Osteoblast (primary cell): ENCODE data around the gene GNB3. TPM values are rescaled to one million over a fixed set of nuclear protein-coding genes. Genes with fewer than 3 reads are reported as not detected.
A peak's percentile ranks its signal among the peaks of the same experiment; 100 is the strongest.

Experiments
- DNase-seq: peaks from one replicate; pipeline ENCODE4 v3.0.0; 2011; ENCODE audit warnings: low spot score, mixed read lengths; ENCODE audit not compliant: insufficient read length; ENCODE audit errors: missing footprints
- H2AFZ ChIP-seq: 2 replicates; pipeline ENCODE4 v1.6.0; 2011; ENCODE audit warnings: mild to moderate bottlenecking, low read length
- H3K27ac ChIP-seq: 2 replicates; pipeline ENCODE4 v1.5.1; 2011; ENCODE audit warnings: mild to moderate bottlenecking, low read depth, low read length, moderate library complexity
- H3K27me3 ChIP-seq: 2 replicates; pipeline ENCODE4 v1.6.0; 2012; ENCODE audit warnings: mild to moderate bottlenecking, control low read depth, inconsistent platforms, low read length, moderate library complexity; ENCODE audit not compliant: insufficient read depth
- H3K36me3 ChIP-seq: 2 replicates; pipeline ENCODE4 v1.5.1; 2011; ENCODE audit warnings: mild to moderate bottlenecking, low read length, control low read depth, moderate library complexity; ENCODE audit not compliant: insufficient read depth
- H3K4me1 ChIP-seq: 2 replicates; pipeline ENCODE4 v1.5.1; 2011; ENCODE audit warnings: mild to moderate bottlenecking, low read length, control low read depth, moderate library complexity; ENCODE audit not compliant: insufficient read depth
- H3K4me2 ChIP-seq: 2 replicates; pipeline ENCODE4 v1.6.0; 2011; ENCODE audit warnings: mild to moderate bottlenecking, low read length; ENCODE audit not compliant: insufficient read depth
- H3K4me3 ChIP-seq: fragments of 200-600 bp; sonication (generic); 3 replicates; pipeline ENCODE4 v1.5.1; 2012; ENCODE audit warnings: mild to moderate bottlenecking, low read length, inconsistent platforms; ENCODE audit not compliant: insufficient read depth
- H3K79me2 ChIP-seq: 2 replicates; pipeline ENCODE4 v1.6.0; 2012; ENCODE audit warnings: mild to moderate bottlenecking, low read length, control low read depth, inconsistent platforms; ENCODE audit not compliant: insufficient read depth
- H3K9me3 ChIP-seq: 2 replicates; pipeline ENCODE4 v1.5.1; 2011; ENCODE audit warnings: low read depth, low read length, control low read depth
- H4K20me1 ChIP-seq: 2 replicates; pipeline ENCODE4 v1.6.0; 2012; ENCODE audit warnings: mild to moderate bottlenecking, low read length, control low read depth; ENCODE audit not compliant: insufficient read depth
- total RNA-seq: library from RNA; depleted of rRNA; stranded (reverse); fragments of >200 nt; gene quantifications from 2 replicates; pipeline ENCODE4 v1.2.3, GENCODE V29; 2012
- TF ChIP-seq, protein P1 (sequence below): IDR thresholded peaks from 2 replicates; pipeline ENCODE4 v1.5.1; 2011; ENCODE audit warnings: mild to moderate bottlenecking, low read depth, low read length, moderate library complexity; ENCODE audit errors: extremely low read depth

The GNB3 gene
- total RNA-seq, 1 donor: 1.4 TPM

GRCh38 chr12:6817662-6818157 lies 23.0 kb upstream of the GNB3 start:
- Histone ChIP-seq H2AFZ (no peak overlapping the region), H3K27me3 (peaks cover 11% of the 10 kb centered on the region), H3K4me1 (peaks cover 5% of the 10 kb centered on the region), H3K79me2 (no peaks in the 10 kb centered on the region), H3K9me3 (no peaks in the 10 kb centered on the region), H3K4me2 (no peak overlapping the region), H3K27ac (no peak overlapping the region), H3K36me3 (no peaks in the 10 kb centered on the region), H3K4me3 (no peak overlapping the region), H4K20me1 (peaks cover 6% of the 10 kb centered on the region)
- TF ChIP-seq, protein P1, sequence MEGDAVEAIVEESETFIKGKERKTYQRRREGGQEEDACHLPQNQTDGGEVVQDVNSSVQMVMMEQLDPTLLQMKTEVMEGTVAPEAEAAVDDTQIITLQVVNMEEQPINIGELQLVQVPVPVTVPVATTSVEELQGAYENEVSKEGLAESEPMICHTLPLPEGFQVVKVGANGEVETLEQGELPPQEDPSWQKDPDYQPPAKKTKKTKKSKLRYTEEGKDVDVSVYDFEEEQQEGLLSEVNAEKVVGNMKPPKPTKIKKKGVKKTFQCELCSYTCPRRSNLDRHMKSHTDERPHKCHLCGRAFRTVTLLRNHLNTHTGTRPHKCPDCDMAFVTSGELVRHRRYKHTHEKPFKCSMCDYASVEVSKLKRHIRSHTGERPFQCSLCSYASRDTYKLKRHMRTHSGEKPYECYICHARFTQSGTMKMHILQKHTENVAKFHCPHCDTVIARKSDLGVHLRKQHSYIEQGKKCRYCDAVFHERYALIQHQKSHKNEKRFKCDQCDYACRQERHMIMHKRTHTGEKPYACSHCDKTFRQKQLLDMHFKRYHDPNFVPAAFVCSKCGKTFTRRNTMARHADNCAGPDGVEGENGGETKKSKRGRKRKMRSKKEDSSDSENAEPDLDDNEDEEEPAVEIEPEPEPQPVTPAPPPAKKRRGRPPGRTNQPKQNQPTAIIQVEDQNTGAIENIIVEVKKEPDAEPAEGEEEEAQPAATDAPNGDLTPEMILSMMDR: no peak
- DNase-seq: no peak

DNA sequence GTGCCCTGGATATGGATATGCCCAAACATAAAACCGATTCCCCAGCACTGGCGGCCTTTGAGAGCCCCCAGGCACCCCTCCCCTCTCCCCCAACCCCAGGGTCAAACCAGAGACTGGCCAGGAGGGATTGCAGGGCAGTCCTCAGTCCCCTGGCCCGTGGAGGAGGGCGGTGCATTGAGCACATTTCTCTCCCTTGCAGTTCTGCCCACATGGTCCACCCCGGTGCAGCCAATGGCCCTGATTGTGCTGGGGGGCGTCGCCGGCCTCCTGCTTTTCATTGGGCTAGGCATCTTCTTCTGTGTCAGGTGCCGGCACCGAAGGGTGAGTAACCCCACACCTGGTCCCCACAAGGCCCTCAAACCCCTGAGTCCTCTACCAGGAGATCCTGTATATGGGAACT lies 22.5 kb upstream of the GNB3 start:
- H3K27ac ChIP-seq: no peak overlapping the region
- H4K20me1 ChIP-seq: peaks cover 9% of the 10 kb centered on the region
- no peaks in the 10 kb centered on the region for H3K9me3 ChIP-seq
- H3K4me3 ChIP-seq: no peak overlapping the region
- no peaks in the 10 kb centered on the region for H3K36me3 ChIP-seq
- H3K27me3 ChIP-seq: peaks cover 16% of the 10 kb centered on the region
- H2AFZ ChIP-seq: no peak overlapping the region
- H3K4me2 ChIP-seq: no peak overlapping the region
- H3K79me2 ChIP-seq: no peaks in the 10 kb centered on the region
- DNase-seq: peak; percentile 54
- TF ChIP-seq, protein P1: no peak
- H3K4me1 ChIP-seq: peaks cover 5% of the 10 kb centered on the region

GRCh38 chr12:6818645-6819044 lies 22.1 kb upstream of the GNB3 start:
- Histone ChIP-seq H3K9me3 (no peaks in the 10 kb centered on the region), H3K27me3 (peaks cover 16% of the 10 kb centered on the region), H3K27ac (no peak overlapping the region), H3K79me2 (no peaks in the 10 kb centered on the region), H3K4me3 (no peak overlapping the region), H4K20me1 (peaks cover 9% of the 10 kb centered on the region), H3K36me3 (no peaks in the 10 kb centered on the region), H3K4me1 (peaks cover 5% of the 10 kb centered on the region), H2AFZ (no peak overlapping the region), H3K4me2 (no peak overlapping the region)
- TF ChIP-seq, protein P1: no peak
- DNase-seq: peak; percentile 71

DNA sequence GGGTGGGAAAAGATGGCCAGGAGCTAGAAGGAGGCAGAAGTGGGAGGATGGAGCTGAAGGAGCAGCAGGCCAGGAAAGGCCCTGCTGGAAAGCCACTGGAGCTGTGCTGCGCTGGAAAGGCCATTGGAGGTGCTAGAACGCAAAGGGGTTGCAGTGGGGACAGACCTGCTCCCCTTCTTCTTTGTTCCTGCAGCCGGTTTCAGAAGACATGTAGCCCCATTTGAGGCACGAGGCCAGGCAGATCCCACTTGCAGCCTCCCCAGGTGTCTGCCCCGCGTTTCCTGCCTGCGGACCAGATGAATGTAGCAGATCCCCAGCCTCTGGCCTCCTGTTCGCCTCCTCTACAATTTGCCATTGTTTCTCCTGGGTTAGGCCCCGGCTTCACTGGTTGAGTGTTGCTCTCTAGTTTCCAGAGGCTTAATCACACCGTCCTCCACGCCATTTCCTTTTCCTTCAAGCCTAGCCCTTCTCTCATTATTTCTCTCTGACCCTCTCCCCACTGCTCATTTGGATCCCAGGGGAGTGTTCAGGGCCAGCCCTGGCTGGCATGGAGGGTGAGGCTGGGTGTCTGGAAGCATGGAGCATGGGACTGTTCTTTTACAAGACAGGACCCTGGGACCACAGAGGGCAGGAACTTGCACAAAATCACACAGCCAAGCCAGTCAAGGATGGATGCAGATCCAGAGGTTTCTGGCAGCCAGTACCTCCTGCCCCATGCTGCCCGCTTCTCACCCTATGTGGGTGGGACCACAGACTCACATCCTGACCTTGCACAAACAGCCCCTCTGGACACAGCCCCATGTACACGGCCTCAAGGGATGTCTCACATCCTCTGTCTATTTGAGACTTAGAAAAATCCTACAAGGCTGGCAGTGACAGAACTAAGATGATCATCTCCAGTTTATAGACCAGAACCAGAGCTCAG lies 21.4 kb upstream of the GNB3 start:
- Histone ChIP-seq H2AFZ (no peak overlapping the region), H3K36me3 (no peaks in the 10 kb centered on the region), H3K4me1 (peaks cover 5% of the 10 kb centered on the region), H3K79me2 (no peaks in the 10 kb centered on the region), H3K9me3 (no peaks in the 10 kb centered on the region), H4K20me1 (peaks cover 9% of the 10 kb centered on the region), H3K4me2 (no peak overlapping the region), H3K27me3 (peaks cover 9% of the 10 kb centered on the region), H3K4me3 (no peak overlapping the region), H3K27ac (no peak overlapping the region)
- peak; percentile 80 for DNase-seq
- TF ChIP-seq, protein P1: no peak
